ENCODE results near the gene DRAM2. TPM values are rescaled to one million over a fixed set of nuclear protein-coding genes. Genes with fewer than 3 reads are reported as not detected.

Gene DRAM2
- total and polyA plus RNA-seq, 2 of the 13 experiments (the other 11 are each of a cell fraction or from before 2014, with no cell fraction given) = 33.2 to 123 TPM

GRCh38 chr1:111139956-111140679, at the start of gene DRAM2, which contains the start of gene CEPT1 (continued):
- peak; percentile 70 for TF ChIP-seq THRA (CRISPR knock-in tag; IDR thresholded peaks at IDR 0.05; ENCODE audit: borderline replicate concordance)
- TF ChIP-seq ZZZ3 (CRISPR knock-in tag; IDR thresholded peaks at IDR 0.05; ENCODE audit: borderline replicate concordance) = no peak; the same call in 1 of the 2 replicates
- TF ChIP-seq ELK4 (CRISPR knock-in tag; IDR thresholded peaks at IDR 0.05; ENCODE audit: borderline replicate concordance) = no peak
- no peak for TF ChIP-seq TCF7 (IDR thresholded peaks at IDR 0.05; ENCODE audit: low read depth)
- no peak for TF ChIP-seq USF2 (IDR thresholded peaks at IDR 0.05; ENCODE audit: low read depth, low read length)
- TF ChIP-seq USF2 (CRISPR knock-in tag; IDR thresholded peaks at IDR 0.05; ENCODE audit: borderline replicate concordance) = no peak
- TF ChIP-seq ZNF567 (CRISPR knock-in tag; IDR thresholded peaks at IDR 0.05; ENCODE audit: borderline replicate concordance) = no peak
- no peak for TF ChIP-seq BRF2 (CRISPR knock-in tag; IDR thresholded peaks at IDR 0.05)
- TF ChIP-seq HNRNPL (IDR thresholded peaks at IDR 0.05; ENCODE audit: low read depth, low read length) = peak; percentile 90
- TF ChIP-seq NCOA2 (CRISPR knock-in tag; IDR thresholded peaks at IDR 0.05) = no peak
- peak; percentile 47; the same call in 1 of the 2 replicates for TF ChIP-seq ZNF280D (CRISPR knock-in tag; IDR thresholded peaks at IDR 0.05)
- no peak for TF ChIP-seq SUZ12 (IDR thresholded peaks at IDR 0.05; ENCODE audit: low read depth, low read length)
- TF ChIP-seq ZNF296 (CRISPR knock-in tag; conservative IDR thresholded peaks at IDR 0.05) = no peak
- 0 out of 2 replicates have a peak, but pooled peaks have one; percentile 58 for TF ChIP-seq ZNF33A (CRISPR knock-in tag; IDR thresholded peaks at IDR 0.05; ENCODE audit: borderline replicate concordance)
- no peak for TF ChIP-seq NCOA5 (CRISPR knock-in tag; IDR thresholded peaks at IDR 0.05)
- no peak; the same call in 1 of the 2 replicates for TF ChIP-seq ERF (CRISPR knock-in tag; IDR thresholded peaks at IDR 0.05)
- no peak for TF ChIP-seq LRRFIP1 (CRISPR knock-in tag; conservative IDR thresholded peaks at IDR 0.05)
